A673 (cell line): ENCODE results near the gene MKI67. TPM values are rescaled to one million over a fixed set of nuclear protein-coding genes. Genes with fewer than 3 reads are reported as not detected.
A peak's percentile ranks its signal among the peaks of the same experiment; 100 is the strongest.

Source experiments
- BruUV-seq: library from RNA; stranded (reverse); fragments of 400-500 nt; replicated peaks from 2 replicates; lab custom pipeline; 2021; lab: Mats Ljungman, UMichigan
- CTCF ChIA-PET: fragments of 300-600 bp; sonication (Branson Sonifier 250); formaldehyde crosslinking; loops from one replicate; lab custom pipeline; 2022; ENCODE audit warnings: antibody characterized with exemption; lab: Charles Lee
- POLR2A ChIA-PET: fragments of 300-600 bp; sonication (Branson Sonifier 250); formaldehyde crosslinking; loops from one replicate; lab custom pipeline; 2022; ENCODE audit warnings: antibody characterized with exemption; ENCODE audit not compliant: low non-redundant PET; lab: Charles Lee
- DNase-seq: peaks from one replicate; pipeline ENCODE4 v3.0.0-alpha.2; 2015; ENCODE audit warnings: low spot score
- H3K27ac ChIP-seq: fragments of 200-600 bp; sonication (generic); 2 replicates; pipeline ENCODE4 v1.5.1; 2016; ENCODE audit warnings: mixed run types, low read depth, mild to moderate bottlenecking, mixed read lengths, antibody characterized with exemption, low read length; ENCODE audit not compliant: poor library complexity, severe bottlenecking
- H3K27me3 ChIP-seq: fragments of 200-600 bp; sonication (generic); replicated peaks from 2 replicates; pipeline ENCODE4 v1.6.1; 2017; ENCODE audit warnings: mixed run types, low read depth, mild to moderate bottlenecking, mixed read lengths, antibody characterized with exemption, low read length; ENCODE audit not compliant: insufficient read depth, poor library complexity
- H3K36me3 ChIP-seq: fragments of 200-600 bp; sonication (generic); 2 replicates; pipeline ENCODE4 v1.6.1; 2016; ENCODE audit warnings: mixed run types, mild to moderate bottlenecking, mixed read lengths, antibody characterized with exemption, low read length; ENCODE audit not compliant: insufficient read depth, poor library complexity, severe bottlenecking
- H3K4me1 ChIP-seq: fragments of 200-600 bp; sonication (generic); 2 replicates; pipeline ENCODE4 v1.6.1; 2017; ENCODE audit warnings: mixed run types, mild to moderate bottlenecking, mixed read lengths, antibody characterized with exemption, low read length; ENCODE audit not compliant: insufficient read depth, poor library complexity, severe bottlenecking
- H3K4me3 ChIP-seq: fragments of 200-600 bp; sonication (generic); 2 replicates; pipeline ENCODE4 v1.5.1; 2016; ENCODE audit warnings: low read depth, mixed run types, mild to moderate bottlenecking, mixed read lengths, low read length; ENCODE audit not compliant: poor library complexity, severe bottlenecking
- H3K9me3 ChIP-seq: fragments of 200-600 bp; sonication (generic); 2 replicates; pipeline ENCODE4 v1.6.1; 2016; ENCODE audit warnings: mixed run types, low read depth, mild to moderate bottlenecking, mixed read lengths, antibody characterized with exemption, low read length; ENCODE audit not compliant: poor library complexity, severe bottlenecking
- CTCF ChIP-seq: fragments of 300-800, 200-600 bp; sonication (generic); conservative IDR thresholded peaks from 2 replicates; pipeline ENCODE4 v1.5.1; 2017; ENCODE audit warnings: low read depth, mild to moderate bottlenecking, antibody characterized with exemption, low read length, moderate library complexity, mixed read lengths
- EZH2 ChIP-seq: fragments of 200-600 bp; sonication (generic); IDR thresholded peaks from 2 replicates; pipeline ENCODE4 v1.6.1; 2017; ENCODE audit warnings: borderline replicate concordance, low read depth, mild to moderate bottlenecking, mixed read lengths, antibody characterized with exemption, low read length; ENCODE audit not compliant: poor library complexity, severe bottlenecking
- intact Hi-C: fragments of 100-400 bp; cut with micrococcal nuclease; formaldehyde crosslinking; loops from one replicate; pipeline ENCODE4 v1.10.0; 2022; ENCODE audit not compliant: unreplicated experiment
- total RNA-seq: library from RNA; stranded (reverse); gene quantifications from 2 replicates; pipeline ENCODE4 v1.2.3, GENCODE V29; 2021

MKI67 gene
- total RNA-seq, 1 experiment from 2014 or later, result 249 TPM

GRCh38 chr10:128125416-128125943 lies 743 bp downstream of the MKI67 start:
- POLR2A ChIA-PET, result no interaction called here
- CTCF ChIA-PET, result interaction anchor here (0.5 kb wide), 1 partner anchor 486 kb away, joined by 3 read pairs; no protein-coding TSS in a partner anchor
- Histone ChIP-seq H3K27me3 (no peaks in the 10 kb centered on the region), H3K4me1 (peaks cover 15% of the 10 kb centered on the region), H3K27ac (peak overlapping the region; percentile 98), H3K9me3 (no peaks in the 10 kb centered on the region), H3K36me3 (peaks cover 46% of the 10 kb centered on the region), H3K4me3 (peak overlapping the region; percentile 97)
- intact Hi-C loops, result no loop called here
- TF ChIP-seq CTCF (no peak), EZH2 (no peak)
- TSS peak; percentile 41 for BruUV-seq
- no peak for DNase-seq

GRCh38 chr10:128124813-128125403 lies 1.3 kb downstream of the MKI67 start:
- no peak for DNase-seq
- Histone ChIP-seq H3K4me3 (peak overlapping the region; percentile 97), H3K27me3 (no peaks in the 10 kb centered on the region), H3K9me3 (no peaks in the 10 kb centered on the region), H3K4me1 (peaks cover 15% of the 10 kb centered on the region), H3K36me3 (peaks cover 52% of the 10 kb centered on the region), H3K27ac (peak overlapping the region; percentile 98)
- ChIA-PET CTCF (interaction anchor here (0.7 kb wide), 1 partner anchor 928 kb away, joined by 3 read pairs; no protein-coding TSS in a partner anchor), POLR2A (no interaction called here)
- intact Hi-C loops, result no loop called here
- TF ChIP-seq CTCF (no peak), EZH2 (no peak)
- no TSS peak for BruUV-seq

- Histone ChIP-seq H3K27ac (no peak overlapping the region), H3K36me3 (peaks cover 62% of the 10 kb centered on the region), H3K4me3 (peak overlapping the region; percentile 97), H3K4me1 (peaks cover 15% of the 10 kb centered on the region), H3K9me3 (no peaks in the 10 kb centered on the region), H3K27me3 (no peaks in the 10 kb centered on the region)
- ChIA-PET POLR2A (no interaction called here), CTCF (no interaction called here)
- intact Hi-C loops, result no loop called here
- DNase-seq, result no peak
- TF ChIP-seq EZH2, result no peak
- TF ChIP-seq CTCF, result no peak
- BruUV-seq, result no TSS peak
These were observed 2.4 kb downstream of the MKI67 start for GRCh38 chr10:128123846-128124245.
